WERI-Rb-1 (cell line): ENCODE data around the gene CD80.

Source experiments
- DNase-seq: peaks from one replicate; pipeline ENCODE4 v3.0.0-alpha.2; 2020
- H3K27ac ChIP-seq: fragments of 250-450 bp; sonication (Bioruptor Pico); 2 replicates; pipeline ENCODE4 v1.5.1; 2020; ENCODE audit warnings: mild to moderate bottlenecking, moderate library complexity
- H3K27me3 ChIP-seq: fragments of 250-450 bp; sonication (Bioruptor Pico); 2 replicates; pipeline ENCODE4 v1.5.1; 2021; ENCODE audit warnings: mild to moderate bottlenecking, low read depth, moderate library complexity; ENCODE audit not compliant: insufficient read depth, severe bottlenecking
- H3K36me3 ChIP-seq: fragments of 250-450 bp; sonication (Bioruptor Pico); 2 replicates; pipeline ENCODE4 v1.5.1; 2020; ENCODE audit warnings: mild to moderate bottlenecking, moderate library complexity
- H3K4me3 ChIP-seq: 2 replicates; pipeline ENCODE4 v1.5.1; 2011; ENCODE audit warnings: low read depth, mild to moderate bottlenecking, control low read depth, low read length
- H3K9me3 ChIP-seq: fragments of 250-450 bp; sonication (Bioruptor Pico); 2 replicates; pipeline ENCODE4 v1.5.1; 2021; ENCODE audit warnings: mild to moderate bottlenecking, moderate library complexity; ENCODE audit not compliant: severe bottlenecking
- TF ChIP-seq, protein P1 (sequence below): IDR thresholded peaks from 2 replicates; pipeline ENCODE4 v1.5.1; 2011; ENCODE audit warnings: low read depth, mild to moderate bottlenecking, control low read depth, inconsistent platforms, low read length

Gene CD80

DNA sequence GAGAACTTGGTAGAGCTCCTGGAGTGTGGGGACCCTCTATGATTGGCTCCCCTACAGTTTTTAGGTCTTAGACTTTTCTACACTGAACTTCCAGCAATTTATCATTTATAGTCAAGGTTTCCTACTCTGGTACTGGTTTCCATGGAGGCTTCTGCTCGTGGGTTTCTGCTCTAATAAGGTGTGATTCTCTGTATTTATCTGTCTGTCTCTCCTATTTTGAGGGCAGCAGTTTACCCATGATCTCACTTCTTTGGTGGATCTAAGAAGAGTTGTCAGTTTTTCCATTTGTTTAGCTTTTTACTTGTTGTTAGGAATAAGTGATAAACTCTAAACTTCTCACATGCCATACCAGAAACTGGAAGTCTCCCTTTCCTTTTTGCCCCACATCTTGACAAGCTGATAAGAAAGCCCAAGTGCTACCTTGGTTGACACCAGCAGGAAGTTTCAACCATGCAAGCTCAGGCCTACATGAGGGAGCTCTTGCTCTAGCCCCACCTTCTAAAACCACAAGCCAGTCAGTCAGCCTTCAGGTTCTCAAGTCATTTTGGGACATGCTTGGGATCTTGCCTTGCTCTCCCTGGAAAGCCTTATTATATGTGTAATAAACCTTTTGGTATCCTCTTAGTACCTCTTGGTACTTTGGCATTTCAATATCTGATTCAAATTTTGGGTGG, 51.1 kb downstream of the CD80 start:
- H3K27me3 ChIP-seq, result no peaks in the 10 kb centered on the region
- no peak overlapping the region for H3K4me3 ChIP-seq
- peaks cover 8% of the 10 kb centered on the region for H3K36me3 ChIP-seq
- H3K27ac ChIP-seq, result no peak overlapping the region
- DNase-seq, result no peak
- TF ChIP-seq, protein P1, sequence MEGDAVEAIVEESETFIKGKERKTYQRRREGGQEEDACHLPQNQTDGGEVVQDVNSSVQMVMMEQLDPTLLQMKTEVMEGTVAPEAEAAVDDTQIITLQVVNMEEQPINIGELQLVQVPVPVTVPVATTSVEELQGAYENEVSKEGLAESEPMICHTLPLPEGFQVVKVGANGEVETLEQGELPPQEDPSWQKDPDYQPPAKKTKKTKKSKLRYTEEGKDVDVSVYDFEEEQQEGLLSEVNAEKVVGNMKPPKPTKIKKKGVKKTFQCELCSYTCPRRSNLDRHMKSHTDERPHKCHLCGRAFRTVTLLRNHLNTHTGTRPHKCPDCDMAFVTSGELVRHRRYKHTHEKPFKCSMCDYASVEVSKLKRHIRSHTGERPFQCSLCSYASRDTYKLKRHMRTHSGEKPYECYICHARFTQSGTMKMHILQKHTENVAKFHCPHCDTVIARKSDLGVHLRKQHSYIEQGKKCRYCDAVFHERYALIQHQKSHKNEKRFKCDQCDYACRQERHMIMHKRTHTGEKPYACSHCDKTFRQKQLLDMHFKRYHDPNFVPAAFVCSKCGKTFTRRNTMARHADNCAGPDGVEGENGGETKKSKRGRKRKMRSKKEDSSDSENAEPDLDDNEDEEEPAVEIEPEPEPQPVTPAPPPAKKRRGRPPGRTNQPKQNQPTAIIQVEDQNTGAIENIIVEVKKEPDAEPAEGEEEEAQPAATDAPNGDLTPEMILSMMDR, result no peak
- H3K9me3 ChIP-seq, result no peaks in the 10 kb centered on the region

DNA sequence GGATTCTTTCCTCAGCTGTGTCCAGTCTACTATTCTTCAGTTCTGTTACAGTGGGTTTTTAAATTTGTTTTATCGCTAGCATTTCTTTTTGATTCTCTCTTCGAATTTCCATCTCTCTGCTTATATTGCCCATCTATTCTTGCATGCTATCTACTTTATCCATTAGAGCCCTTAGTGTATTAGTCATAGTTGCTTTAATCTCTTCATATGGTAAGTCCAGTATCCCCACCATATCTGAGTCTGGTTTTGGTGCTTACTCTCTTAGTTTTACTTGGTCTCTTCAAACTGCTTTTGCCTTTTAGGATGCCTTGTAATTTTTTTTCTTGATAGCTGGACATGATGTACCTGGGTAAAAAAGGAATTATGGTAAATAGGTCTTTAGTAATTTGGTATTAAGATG, 52.0 kb downstream of the CD80 start:
- H3K9me3 ChIP-seq, result no peaks in the 10 kb centered on the region
- no peaks in the 10 kb centered on the region for H3K27me3 ChIP-seq
- no peak for DNase-seq
- no peak overlapping the region for H3K4me3 ChIP-seq
- H3K27ac ChIP-seq, result no peak overlapping the region
- TF ChIP-seq, protein P1, result no peak
- H3K36me3 ChIP-seq, result peaks cover 8% of the 10 kb centered on the region

DNA sequence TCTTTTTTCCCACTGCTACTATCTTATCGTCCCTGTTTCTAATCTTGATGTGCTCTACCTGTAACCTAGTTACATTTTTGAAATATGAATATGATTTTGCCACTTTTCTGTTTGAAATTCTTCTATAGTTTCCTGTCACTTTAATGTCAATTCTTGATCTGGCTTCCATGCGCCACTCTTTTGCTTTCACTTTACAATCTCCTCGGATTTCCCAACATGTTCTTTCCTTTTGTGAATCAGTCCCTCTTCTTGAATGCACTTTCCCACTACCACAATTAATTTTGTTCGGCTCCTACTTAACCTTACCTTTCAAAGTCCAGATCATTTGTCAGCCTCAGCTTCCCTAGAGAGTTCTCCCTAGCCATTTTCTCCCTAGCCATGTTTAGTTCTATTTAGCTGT, 52.8 kb downstream of the CD80 start:
- TF ChIP-seq, protein P1, result no peak
- H3K27me3 ChIP-seq, result no peaks in the 10 kb centered on the region
- H3K36me3 ChIP-seq, result peaks cover 8% of the 10 kb centered on the region
- H3K9me3 ChIP-seq, result no peaks in the 10 kb centered on the region
- no peak overlapping the region for H3K4me3 ChIP-seq
- DNase-seq, result no peak
- no peak overlapping the region for H3K27ac ChIP-seq

GRCh38 chr3:119500901-119501300, 58.5 kb downstream of the CD80 start:
- Histone ChIP-seq H3K27ac (no peak overlapping the region), H3K36me3 (no peaks in the 10 kb centered on the region; the same call in 1 of the 2 replicates), H3K9me3 (no peaks in the 10 kb centered on the region), H3K4me3 (no peak overlapping the region), H3K27me3 (no peaks in the 10 kb centered on the region)
- TF ChIP-seq, protein P1, result no peak
- DNase-seq, result no peak

DNA sequence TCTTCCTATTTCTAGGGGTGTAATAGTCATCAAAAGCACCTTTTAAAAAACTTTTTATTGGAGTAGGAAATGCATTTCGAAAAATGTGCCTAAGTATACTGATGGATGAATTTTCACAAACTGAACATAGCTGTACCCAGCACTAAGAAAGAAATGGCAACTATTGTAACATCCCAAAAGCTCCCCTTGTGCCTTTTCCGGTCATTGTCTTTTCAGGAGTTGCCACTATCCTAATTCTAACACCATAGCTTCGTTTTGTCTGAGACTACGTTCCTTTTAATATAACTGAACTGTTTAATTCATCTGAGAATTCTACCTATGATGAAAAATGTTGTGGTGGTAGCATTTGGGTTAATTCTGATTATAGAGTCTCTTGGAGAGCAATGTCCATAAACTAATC, 59.1 kb downstream of the CD80 start:
- Histone ChIP-seq H3K9me3 (no peaks in the 10 kb centered on the region), H3K4me3 (no peak overlapping the region), H3K36me3 (no peaks in the 10 kb centered on the region), H3K27ac (no peak overlapping the region), H3K27me3 (no peaks in the 10 kb centered on the region)
- TF ChIP-seq, protein P1, result no peak
- no peak for DNase-seq
